H1 (cell line): Measurements from ENCODE around the gene ABCD4. TPM values are rescaled to one million over a fixed set of nuclear protein-coding genes. Genes with fewer than 3 reads are reported as not detected.
A peak's percentile ranks its signal among the peaks of the same experiment; 100 is the strongest.

Experiments
- CTCF ChIA-PET: fragments of 300-600 bp; sonication (Branson Sonifier 250); formaldehyde crosslinking; loops from one replicate; lab custom pipeline; 2021; ENCODE audit not compliant: partially characterized antibody; lab: Charles Lee
- POLR2A ChIA-PET: fragments of 300-600 bp; sonication (Branson Sonifier 250); formaldehyde crosslinking; loops from one replicate; lab custom pipeline; 2021; ENCODE audit warnings: inconsistent platforms; ENCODE audit not compliant: partially characterized antibody; lab: Charles Lee
- DNase-seq, 2 experiments: peaks; one replicate each; pipeline versions ENCODE4 v3.0.0 to v3.0.0-alpha.2; 2010 to 2022; ENCODE audit warnings: low spot score in 2 of 2, low read depth in 1 of 2, mixed read lengths in 1 of 2
- FAIRE-seq: peaks from 2 replicates; lab custom pipeline; 2011; peaks lifted over from hg19 to GRCh38; lab: Jason Lieb, UNC
- H2AFZ ChIP-seq: 2 replicates; pipeline ENCODE4 v1.8.1; 2012; ENCODE audit warnings: low read length, inconsistent platforms
- H2AK5ac ChIP-seq: 2 replicates; pipeline ENCODE4 v1.6.1; 2013; ENCODE audit warnings: low read depth, low read length
- H2BK120ac ChIP-seq: replicated peaks from 2 replicates; pipeline ENCODE3; 2013; ENCODE audit warnings: low read depth, low read length, inconsistent platforms
- H2BK12ac ChIP-seq: 2 replicates; pipeline ENCODE4 v1.6.1; 2013; ENCODE audit warnings: low read depth, low read length
- H2BK15ac ChIP-seq: 2 replicates; pipeline ENCODE4 v1.6.1; 2013; ENCODE audit warnings: low read length
- H2BK20ac ChIP-seq: 2 replicates; pipeline ENCODE4 v1.6.1; 2013; ENCODE audit warnings: low read length
- H2BK5ac ChIP-seq: 2 replicates; pipeline ENCODE4 v1.6.1; 2013; ENCODE audit warnings: low read depth, low read length
- H3K14ac ChIP-seq: 2 replicates; pipeline ENCODE4 v1.6.1; 2013; ENCODE audit warnings: inconsistent platforms; ENCODE audit not compliant: insufficient read length
- H3K18ac ChIP-seq: 2 replicates; pipeline ENCODE4 v1.6.1; 2013; ENCODE audit warnings: low read length; ENCODE audit errors: extremely low read depth
- H3K23ac ChIP-seq: 2 replicates; pipeline ENCODE4 v1.6.1; 2013; ENCODE audit warnings: inconsistent platforms; ENCODE audit not compliant: insufficient read length
- H3K23me2 ChIP-seq: 2 replicates; pipeline ENCODE4 v1.6.1; 2013; ENCODE audit warnings: low read depth, low read length
- H3K27ac ChIP-seq: 2 replicates; pipeline ENCODE4 v1.6.1; 2011; ENCODE audit warnings: low read depth, low read length, inconsistent platforms
- H3K27me3 ChIP-seq, 4 experiments: replicated peaks in 1 of 4; 1 replicate in 1 of 4; 2 replicates in 3 of 4; pipeline versions ENCODE4 v1.6.1 to v1.8.1; 2011 to 2013; ENCODE audit warnings: low read length in 3 of 4, mild to moderate bottlenecking in 3 of 4, inconsistent platforms in 2 of 4, mixed read lengths in 2 of 4, moderate library complexity in 1 of 4; ENCODE audit not compliant: control insufficient read depth in 3 of 4, insufficient read depth in 3 of 4; ENCODE audit errors: extremely low read depth in 1 of 4
- H3K36me3 ChIP-seq, 4 experiments: 2 replicates each; pipeline versions ENCODE4 v1.6.1 to v1.8.1; 2011 to 2013; ENCODE audit warnings: mild to moderate bottlenecking in 4 of 4, low read length in 3 of 4, moderate library complexity in 2 of 4, control low read depth in 1 of 4, inconsistent platforms in 1 of 4; ENCODE audit not compliant: insufficient read depth in 4 of 4, control insufficient read depth in 2 of 4
- H3K4ac ChIP-seq: replicated peaks from 2 replicates; pipeline ENCODE3; 2013; ENCODE audit warnings: low read length, low read depth, mixed read lengths, inconsistent platforms; ENCODE audit not compliant: insufficient read length
- H3K4me1 ChIP-seq, 4 experiments: replicated peaks in 1 of 4; 1 replicate in 1 of 4; 2 replicates in 3 of 4; pipeline versions ENCODE4 v1.6.1 to v1.8.1; 2011 to 2013; ENCODE audit warnings: low read length in 3 of 4, inconsistent platforms in 2 of 4, mixed read lengths in 1 of 4; ENCODE audit not compliant: insufficient read depth in 4 of 4, control insufficient read depth in 3 of 4
- H3K4me2 ChIP-seq, 2 experiments: 2 replicates each; pipeline versions ENCODE4 v1.6.1 to v1.8.1; 2011 to 2013; ENCODE audit warnings: low read depth in 2 of 2, low read length in 2 of 2, control low read depth in 1 of 2, inconsistent platforms in 1 of 2, mild to moderate bottlenecking in 1 of 2; ENCODE audit not compliant: insufficient read depth in 1 of 2
- H3K4me3 ChIP-seq, 4 experiments: fragments of 200-600, 300-600 bp in 1 of 4; sonication (generic), shearing (Covaris generic), sonication (Bioruptor Twin) in 1 of 4; 2 replicates each; pipeline versions ENCODE4 v1.5.1 to v1.8.1; 2011 to 2016; ENCODE audit warnings: low read length in 4 of 4, low read depth in 3 of 4, control low read depth in 2 of 4, inconsistent platforms in 2 of 4, mild to moderate bottlenecking in 2 of 4, mixed read lengths in 1 of 4, moderate library complexity in 1 of 4; ENCODE audit not compliant: insufficient read depth in 2 of 4; ENCODE audit errors: extremely low read depth in 1 of 4
- H3K56ac ChIP-seq: replicated peaks from 2 replicates; pipeline ENCODE3; 2013; ENCODE audit warnings: low read depth, mild to moderate bottlenecking, mixed read lengths, low read length, inconsistent platforms; ENCODE audit not compliant: insufficient read length
- H3K79me1 ChIP-seq: 2 replicates; pipeline ENCODE4 v1.6.1; 2013; ENCODE audit warnings: low read depth, low read length, control low read depth
- H3K79me2 ChIP-seq, 2 experiments: 2 replicates each; pipeline versions ENCODE4 v1.6.1 to v1.8.1; 2012 to 2013; ENCODE audit warnings: low read length in 2 of 2, mild to moderate bottlenecking in 2 of 2, inconsistent platforms in 1 of 2; ENCODE audit not compliant: insufficient read depth in 2 of 2, control insufficient read depth in 1 of 2
- H3K9ac ChIP-seq, 4 experiments: replicated peaks in 1 of 4; 1 replicate in 1 of 4; 2 replicates in 3 of 4; pipeline versions ENCODE4 v1.6.1 to v1.8.1; 2011 to 2013; ENCODE audit warnings: low read depth in 3 of 4, low read length in 3 of 4, control low read depth in 2 of 4, mild to moderate bottlenecking in 2 of 4, moderate library complexity in 2 of 4, inconsistent platforms in 1 of 4; ENCODE audit errors: extremely low read depth in 1 of 4
- H3K9me3 ChIP-seq, 2 experiments: 2 replicates each; pipeline versions ENCODE4 v1.6.1 to v1.8.1; 2012 to 2013; ENCODE audit warnings: mild to moderate bottlenecking in 2 of 2, moderate library complexity in 2 of 2, control low read depth in 1 of 2, inconsistent platforms in 1 of 2, low read depth in 1 of 2, low read length in 1 of 2, mixed read lengths in 1 of 2; ENCODE audit not compliant: insufficient read depth in 2 of 2
- H4K20me1 ChIP-seq, 2 experiments: replicated peaks in 1 of 2; 2 replicates each; pipeline versions ENCODE3 to v1.8.1; 2011 to 2013; ENCODE audit warnings: inconsistent platforms in 2 of 2, low read length in 2 of 2, mild to moderate bottlenecking in 1 of 2; ENCODE audit not compliant: insufficient read depth in 2 of 2, control insufficient read depth in 1 of 2
- H4K5ac ChIP-seq: 2 replicates; pipeline ENCODE4 v1.6.1; 2013; ENCODE audit warnings: low read length, low read depth, mixed read lengths, inconsistent platforms; ENCODE audit not compliant: insufficient read length
- H4K8ac ChIP-seq: 2 replicates; pipeline ENCODE4 v1.8.0; 2013; ENCODE audit warnings: mild to moderate bottlenecking, moderate library complexity, low read length, inconsistent platforms; ENCODE audit not compliant: insufficient read depth; ENCODE audit errors: extremely low read depth
- H4K91ac ChIP-seq: replicated peaks from 2 replicates; pipeline ENCODE3; 2013; ENCODE audit warnings: low read length, mixed read lengths, inconsistent platforms; ENCODE audit not compliant: insufficient read length
- SIN3A ChIP-seq, 2 experiments: IDR thresholded peaks in 1 of 2; conservative IDR thresholded peaks in 1 of 2; 2 replicates each; pipeline ENCODE4 v1.6.1; 2011 to 2012; ENCODE audit warnings: low read length in 2 of 2, improper control_type of control experiment in 1 of 2, low read depth in 1 of 2, mild to moderate bottlenecking in 1 of 2
- WGBS, 2 experiments: shearing (Covaris generic) in 1 of 2; methylation state at CpG; one replicate each; pipeline versions ENCODE4 v1.1.6 to v1.1.7; 2013 to 2015; ENCODE audit warnings: low lambda C conversion rate in 2 of 2, mixed read lengths in 2 of 2, inconsistent platforms in 1 of 2, low coverage in 1 of 2, missing lambda C conversion rate in 1 of 2; ENCODE audit not compliant: insufficient replicate concordance in 2 of 2, insufficient coverage in 1 of 2, insufficient read length in 1 of 2; ENCODE audit errors: extremely low coverage in 1 of 2, missing lambda C conversion rate in 1 of 2; 5-methylcytosine and 5-hydroxymethylcytosine counted together
- polyA plus RNA-seq, 7 experiments: library from polyadenylated mRNA; depleted of rRNA in 3 of 7; stranded (reverse) in 5 of 7; unstranded in 2 of 7; fragments of >200 nt in 5 of 7; fragments of 200-250 nt in 2 of 7; gene quantifications; 1 replicate in 5 of 7; 2 replicates in 1 of 7; 4 replicates in 1 of 7; pipeline versions ENCODE4 v1.2.1 to v1.2.3, GENCODE V29; 2011 to 2013; ENCODE audit warnings: missing spikeins in 2 of 7, mixed read lengths in 2 of 7
- total RNA-seq: library from RNA; stranded (reverse); fragmentation: NEBNext Ultra II Directional; extraction: Animal tissue kit (Norgen Biotek cat#: 25700); gene quantifications from 2 replicates; pipeline ENCODE4 v1.2.1, GENCODE V29; 2021

Gene ABCD4
- total and polyA plus RNA-seq, 2 of the 8 experiments (the other 6 are each of a cell fraction or from before 2014, with no cell fraction given) = 47.9 to 97.7 TPM

DNA sequence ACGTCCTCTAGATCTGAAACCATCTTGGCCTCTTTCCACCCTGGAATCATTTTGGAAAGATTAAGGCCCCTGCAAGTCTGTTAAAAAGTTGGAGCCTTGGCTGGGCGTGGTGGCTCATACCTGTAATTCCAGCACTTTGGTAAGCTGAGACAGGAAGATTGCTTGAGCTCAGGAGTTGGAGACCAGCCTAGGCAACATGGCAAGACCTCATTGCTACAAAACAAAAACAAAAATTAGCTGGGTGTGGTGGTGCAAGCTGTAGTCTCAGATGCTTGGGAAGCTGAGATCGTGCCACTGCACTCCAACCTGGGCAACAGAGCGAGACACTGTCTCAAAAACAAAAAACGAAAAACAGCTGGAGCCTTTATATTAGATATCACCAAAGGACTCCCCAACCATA lies 10.9 kb upstream of the ABCD4 start:
- no peak overlapping the region for H3K4me2 ChIP-seq
- FAIRE-seq (no peak), DNase-seq (no peak)
- H2BK20ac ChIP-seq = no peak overlapping the region
- H3K56ac ChIP-seq = no peak overlapping the region
- no peaks in the 10 kb centered on the region for H3K23me2 ChIP-seq
- H4K20me1 ChIP-seq = no peaks in the 10 kb centered on the region
- H4K8ac ChIP-seq = no peak overlapping the region
- H4K91ac ChIP-seq = no peak overlapping the region
- no peaks in the 10 kb centered on the region for H3K79me1 ChIP-seq
- H3K9ac ChIP-seq = no peak overlapping the region
- H3K27me3 ChIP-seq = no peaks in the 10 kb centered on the region
- H3K4ac ChIP-seq = no peak overlapping the region
- no peak overlapping the region for H2BK120ac ChIP-seq
- H3K18ac ChIP-seq = no peak overlapping the region
- H3K4me1 ChIP-seq = no peaks in the 10 kb centered on the region
- H2AFZ ChIP-seq = no peak overlapping the region
- H3K9me3 ChIP-seq = no peaks in the 10 kb centered on the region
- no peaks in the 10 kb centered on the region for H3K79me2 ChIP-seq
- H2BK5ac ChIP-seq = no peak overlapping the region
- H3K36me3 ChIP-seq = no peaks in the 10 kb centered on the region
- H3K14ac ChIP-seq = no peak overlapping the region
- ChIA-PET CTCF (interaction anchor here (0.6 to 14.0 kb wide), 9 partner anchors 9 to 296 kb away, joined by 3 to 144 read pairs (median 3); partner anchors contain the start of gene ABCD4), POLR2A (interaction anchor here (0.6 to 4.1 kb wide), 6 partner anchors 11 to 78 kb away, joined by 3 to 29 read pairs (median 4); partner anchors contain the start of gene ABCD4)
- TF ChIP-seq SIN3A (conservative IDR thresholded peaks at IDR 0.05 in 1 of 2, IDR thresholded peaks at IDR 0.05 in 1 of 2; ENCODE audit: low read depth in 1 of 2, low read length in 2 of 2) = no peak
- H2BK15ac ChIP-seq = no peak overlapping the region
- WGBS, 2 experiments = 86% methylated on average over 5 of the region's 5 CpGs; no CpG with 5 or more reads in 1 of the 2 experiments
- H3K27ac ChIP-seq = no peak overlapping the region
- no peak overlapping the region for H3K4me3 ChIP-seq
- no peak overlapping the region for H2AK5ac ChIP-seq
- no peak overlapping the region for H4K5ac ChIP-seq
- no peak overlapping the region for H3K23ac ChIP-seq
- 0 out of 2 replicates have a peak overlapping the region, but pooled peaks have one; percentile 27 for H2BK12ac ChIP-seq
